Duodenal mucosa (tissue), 2 donors: ENCODE measurements around the gene MAP2K1.
A peak's percentile ranks its signal among the peaks of the same experiment; 100 is the strongest.
"Not testable (repeated sequence)": the region's sequence is repeated elsewhere in the genome, so short reads cannot be mapped to it uniquely, and the experiment has no call there.

Experiments used
- H3K27ac ChIP-seq: one replicate; pipeline ENCODE4 v1.7.0; 2013; ENCODE audit warnings: low read depth, low read length
- H3K27me3 ChIP-seq, 2 donors: one replicate each; pipeline ENCODE4 v1.7.0; 2013; ENCODE audit warnings: low read length in 2 of 2, control low read depth in 1 of 2; ENCODE audit not compliant: insufficient read depth in 2 of 2, control insufficient read depth in 1 of 2
- H3K36me3 ChIP-seq, 2 donors: one replicate each; pipeline ENCODE4 v1.7.0; 2013; ENCODE audit warnings: low read length in 2 of 2, control low read depth in 1 of 2; ENCODE audit not compliant: insufficient read depth in 2 of 2, control insufficient read depth in 1 of 2
- H3K4me1 ChIP-seq, 2 donors: one replicate each; pipeline ENCODE4 v1.7.0; 2013; ENCODE audit warnings: low read length in 2 of 2, control low read depth in 1 of 2; ENCODE audit not compliant: insufficient read depth in 2 of 2, control insufficient read depth in 1 of 2
- H3K4me3 ChIP-seq, 2 donors: one replicate each; pipeline ENCODE4 v1.7.0; 2013; ENCODE audit warnings: low read length in 2 of 2, low read depth in 1 of 2
- H3K9ac ChIP-seq, 2 donors: one replicate each; pipeline ENCODE4 v1.7.0; 2013; ENCODE audit warnings: low read length in 2 of 2, low read depth in 1 of 2
- H3K9me3 ChIP-seq, 2 donors: one replicate each; pipeline ENCODE4 v1.7.0; 2013; ENCODE audit warnings: low read length in 2 of 2, control low read depth in 1 of 2; ENCODE audit not compliant: control insufficient read depth in 1 of 2

Gene MAP2K1

GRCh38 chr15:66502491-66502890, 115.8 kb downstream of the MAP2K1 start:
- Histone ChIP-seq H3K27ac (no peak overlapping the region), H3K4me3 (peak overlapping the region; percentile 97 to 98), H3K36me3 (peaks cover 29 to 52% of the 10 kb centered on the region in 2 donors), H3K4me1 (peaks cover 19 to 22% of the 10 kb centered on the region in 2 donors), H3K27me3 (no peaks in the 10 kb centered on the region), H3K9ac (no peak overlapping the region), H3K9me3 (no peaks in the 10 kb centered on the region)

- H3K9me3 ChIP-seq, H3K27ac ChIP-seq, H3K27me3 ChIP-seq: not testable (repeated sequence)
- Histone ChIP-seq H3K4me3 (peak overlapping the region; percentile 97 to 98), H3K36me3 (peaks cover 29 to 51% of the 10 kb centered on the region in 2 donors), H3K4me1 (peaks cover 19 to 22% of the 10 kb centered on the region in 2 donors), H3K9ac (peak overlapping the region; percentile 91 to 94)
Measured at GRCh38 chr15:66503041-66503648, 116.4 kb downstream of the MAP2K1 start.

DNA sequence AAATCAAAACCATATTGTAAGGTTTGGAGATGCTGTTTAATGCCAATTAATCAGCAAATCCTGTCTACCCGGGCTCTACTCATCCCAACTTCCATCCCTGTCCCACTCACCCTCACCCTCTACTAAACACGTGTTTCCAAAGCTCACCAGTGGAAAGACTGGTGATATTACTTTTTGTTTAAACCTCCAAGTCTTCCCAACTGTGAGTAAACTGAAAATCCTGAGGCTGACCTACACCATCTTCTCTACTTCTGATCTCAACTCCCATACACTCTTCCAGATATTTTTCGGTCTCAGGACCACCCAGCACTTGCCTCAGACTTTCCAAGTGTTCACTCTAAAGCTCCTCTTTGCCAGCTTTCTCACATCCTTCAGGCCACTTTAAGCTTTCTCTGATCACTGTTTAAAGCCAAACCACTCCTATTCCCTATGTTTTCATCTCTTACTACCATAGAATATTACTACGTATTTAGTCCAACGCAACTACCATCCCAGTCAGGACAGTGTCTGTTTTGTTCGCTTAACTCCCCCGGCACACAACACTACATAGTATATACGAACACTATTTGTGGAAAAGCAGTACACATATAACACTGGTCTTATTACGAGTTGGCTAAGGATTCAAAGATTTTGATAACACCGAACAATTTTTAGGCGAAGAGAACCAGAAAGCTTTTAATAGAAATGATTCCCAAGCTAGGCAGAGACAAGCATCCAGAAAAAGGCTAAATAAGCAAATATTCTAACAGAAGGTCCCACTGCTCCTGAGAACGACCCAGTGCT, 117.3 kb downstream of the MAP2K1 start:
- H3K9ac ChIP-seq: peak overlapping the region; percentile 91 to 94
- H3K4me1 ChIP-seq: peaks cover 19 to 22% of the 10 kb centered on the region in 2 donors
- peaks cover 29 to 43% of the 10 kb centered on the region in 2 donors for H3K36me3 ChIP-seq
- H3K4me3 ChIP-seq: peak overlapping the region; percentile 97 to 98
- no peaks in the 10 kb centered on the region for H3K9me3 ChIP-seq
- H3K27ac ChIP-seq: peak overlapping the region; percentile 86
- no peaks in the 10 kb centered on the region for H3K27me3 ChIP-seq

DNA sequence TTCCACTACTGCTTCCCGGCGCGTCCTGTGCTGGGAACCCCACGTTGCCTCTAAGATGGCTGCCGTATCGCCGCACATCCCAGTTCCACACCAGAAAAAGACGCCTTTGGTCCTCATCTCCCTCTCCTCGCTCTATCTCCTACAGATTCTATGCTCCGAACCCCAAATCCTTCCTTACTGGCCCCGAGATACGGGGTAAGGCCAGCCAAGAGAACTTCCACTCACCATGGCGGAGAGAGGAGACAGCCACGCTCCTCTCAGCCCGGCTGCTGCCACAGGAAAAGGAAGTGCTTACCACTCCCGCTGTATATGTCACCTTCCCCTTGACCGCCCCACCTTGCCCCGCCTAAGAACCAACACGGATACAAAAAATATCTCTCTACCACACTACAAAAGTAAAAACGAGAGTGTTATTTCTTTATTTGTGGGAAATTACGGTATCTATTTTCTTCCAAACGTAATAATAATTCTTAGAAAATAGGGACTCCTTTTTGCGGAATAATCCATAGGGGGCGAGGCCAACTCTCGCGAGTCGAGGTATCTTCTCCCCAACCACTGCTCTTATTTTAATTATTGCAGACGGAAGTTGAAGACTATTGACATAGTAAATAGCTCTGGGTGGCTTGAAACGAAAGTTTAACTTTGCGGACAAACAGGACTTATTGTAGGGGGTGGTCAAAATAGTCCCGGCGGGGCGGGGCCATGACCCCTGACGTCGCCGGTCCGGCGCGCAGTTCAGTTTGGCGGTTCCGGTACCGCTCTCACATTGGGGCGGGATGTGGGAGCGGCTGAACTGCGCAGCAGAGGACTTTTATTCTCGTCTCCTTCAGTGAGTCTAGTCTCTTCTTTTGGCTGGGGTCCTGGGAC, 118.1 kb downstream of the MAP2K1 start, which contains the start of the genes RPL4 and ZWILCH:
Gene RPL4, minus strand, starts transcription at position 293 of the 867 bp plus-strand sequence. Its CDS starts 65 bp downstream, at position 228.
Gene ZWILCH, plus strand, starts transcription at position 764 of the 867 bp plus-strand sequence. Its CDS starts 13 bp downstream, at position 777.
- Histone ChIP-seq H3K4me3 (peak within 1 kb of the TSS; percentile 97 to 98), H3K27me3 (no peaks in the 10 kb centered on the region), H3K4me1 (peaks cover 19 to 22% of the 10 kb centered on the region in 2 donors), H3K9me3 (no peaks in the 10 kb centered on the region), H3K9ac (peak within 1 kb of the TSS; percentile 91 to 94), H3K27ac (peak within 1 kb of the TSS; percentile 86), H3K36me3 (peaks cover 29 to 35% of the 10 kb centered on the region in 2 donors)

GRCh38 chr15:66505430-66505811, 118.7 kb downstream of the MAP2K1 start:
- H3K4me1 ChIP-seq: peaks cover 19 to 22% of the 10 kb centered on the region in 2 donors
- peak overlapping the region; percentile 86 for H3K27ac ChIP-seq
- peaks cover 23 to 29% of the 10 kb centered on the region in 2 donors for H3K36me3 ChIP-seq
- peak overlapping the region; percentile 91 to 94 for H3K9ac ChIP-seq
- H3K4me3 ChIP-seq: peak overlapping the region; percentile 97 to 98
- no peaks in the 10 kb centered on the region for H3K27me3 ChIP-seq
- H3K9me3 ChIP-seq: no peaks in the 10 kb centered on the region

DNA sequence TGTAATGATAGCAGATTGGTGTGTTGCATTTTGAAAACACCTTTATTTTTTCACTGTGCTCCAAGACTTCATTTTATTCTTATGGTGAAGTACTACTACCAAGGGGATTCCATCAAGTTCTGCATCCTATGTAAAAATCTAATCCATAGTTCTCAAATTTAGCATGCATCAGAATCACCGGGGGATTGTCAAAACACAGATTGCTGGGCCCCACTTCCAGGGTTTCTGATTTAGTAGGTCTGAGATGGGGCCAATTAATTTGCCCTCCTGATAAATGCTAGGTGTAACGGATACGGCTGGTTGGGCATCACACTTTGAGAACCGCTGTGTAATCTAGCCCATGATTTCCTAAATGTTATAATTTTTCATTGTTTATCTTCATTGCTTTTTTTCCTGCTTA, 119.1 kb downstream of the MAP2K1 start:
- peak overlapping the region; percentile 91 to 94 for H3K9ac ChIP-seq
- H3K4me1 ChIP-seq: peaks cover 19 to 22% of the 10 kb centered on the region in 2 donors
- no peaks in the 10 kb centered on the region for H3K27me3 ChIP-seq
- no peak overlapping the region for H3K27ac ChIP-seq
- H3K4me3 ChIP-seq: peak overlapping the region; percentile 97 to 98
- peaks cover 19 to 25% of the 10 kb centered on the region in 2 donors for H3K36me3 ChIP-seq
- no peaks in the 10 kb centered on the region for H3K9me3 ChIP-seq

- Histone ChIP-seq H3K4me1 (peaks cover 8 to 12% of the 10 kb centered on the region in 2 donors), H3K27me3 (no peaks in the 10 kb centered on the region), H3K4me3 (no peak overlapping the region), H3K9me3 (no peaks in the 10 kb centered on the region), H3K9ac (no peak overlapping the region), H3K36me3 (no peaks in the 10 kb centered on the region), H3K27ac (no peak overlapping the region)
Measured at GRCh38 chr15:66508293-66508883, 121.7 kb downstream of the MAP2K1 start.

- no peak overlapping the region for H3K4me3 ChIP-seq
- H3K27me3 ChIP-seq: no peaks in the 10 kb centered on the region
- no peaks in the 10 kb centered on the region for H3K4me1 ChIP-seq
- no peaks in the 10 kb centered on the region for H3K9me3 ChIP-seq
- H3K36me3 ChIP-seq: peaks cover 0 to 22% of the 10 kb centered on the region in 2 donors
- H3K9ac ChIP-seq: no peak overlapping the region
- no peak overlapping the region for H3K27ac ChIP-seq
Measured at GRCh38 chr15:66514586-66514985, 127.9 kb downstream of the MAP2K1 start.

DNA sequence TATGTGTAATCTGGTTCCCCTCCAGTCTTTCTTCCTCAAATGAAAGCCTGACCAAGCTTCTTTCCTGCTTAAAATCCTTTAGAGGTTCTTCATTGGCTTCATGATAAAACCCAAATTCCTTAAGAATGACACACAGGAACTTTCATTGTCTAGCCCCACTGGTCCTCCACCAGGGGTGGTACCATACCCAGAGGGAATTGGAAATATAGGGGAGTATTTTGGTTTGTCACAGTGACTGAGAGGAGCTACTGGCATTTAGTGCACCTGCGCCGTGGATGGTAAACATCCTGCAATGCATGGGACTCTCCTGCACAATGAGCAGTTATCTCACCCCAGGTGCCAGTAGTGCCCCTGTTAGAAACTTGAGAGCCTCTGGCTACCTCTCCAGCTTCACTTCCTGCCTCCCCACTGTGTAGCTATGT, 129.2 kb downstream of the MAP2K1 start:
- Histone ChIP-seq H3K4me1 (no peaks in the 10 kb centered on the region), H3K9me3 (no peaks in the 10 kb centered on the region), H3K9ac (no peak overlapping the region), H3K36me3 (peaks cover 0 to 22% of the 10 kb centered on the region in 2 donors), H3K4me3 (no peak overlapping the region), H3K27ac (no peak overlapping the region), H3K27me3 (no peaks in the 10 kb centered on the region)
